Activated B cell treated with CpG ODN at 0.5 μM for 24 hours (primary cell): Measurements from ENCODE around the gene TMEM150C. TPM values are rescaled to one million over a fixed set of nuclear protein-coding genes. Genes with fewer than 3 reads are reported as not detected.

Experiments
- ATAC-seq: fragments of 200-7000 bp; cut with Tn5 transposase; one replicate; pipeline ENCODE4 v1.10.0; 2021; ENCODE audit warnings: low read depth, mild to moderate bottlenecking, moderate library complexity
- CTCF ChIA-PET: fragments of 350-600 bp; sonication (Branson Sonifier 250); formaldehyde crosslinking; loops from one replicate; lab custom pipeline; 2021; ENCODE audit warnings: antibody characterized with exemption; lab: Charles Lee
- POLR2A ChIA-PET: fragments of 350-600 bp; sonication (Branson Sonifier 250); formaldehyde crosslinking; loops from one replicate; lab custom pipeline; 2021; ENCODE audit warnings: antibody characterized with exemption; lab: Charles Lee
- DNase-seq: peaks from one replicate; pipeline ENCODE4 v3.0.0; 2022
- H3K27ac Mint-ChIP-seq: one replicate; pipeline ENCODE4 v1.8.0; 2020; ENCODE audit warnings: mixed read lengths
- H3K27me3 Mint-ChIP-seq: one replicate; pipeline ENCODE4 v1.8.0; 2021; ENCODE audit warnings: mixed read lengths
- H3K36me3 Mint-ChIP-seq: one replicate; pipeline ENCODE4 v1.8.0; 2021; ENCODE audit warnings: low read depth, mixed read lengths
- H3K4me1 Mint-ChIP-seq: one replicate; pipeline ENCODE4 v1.8.0; 2021; ENCODE audit warnings: mixed read lengths
- H3K4me3 Mint-ChIP-seq: one replicate; pipeline ENCODE4 v1.8.0; 2020; ENCODE audit warnings: mild to moderate bottlenecking, mixed read lengths
- H3K9me3 Mint-ChIP-seq: one replicate; pipeline ENCODE4 v1.8.0; 2020; ENCODE audit warnings: mixed read lengths
- intact Hi-C: fragments of 100-400 bp; cut with micrococcal nuclease; formaldehyde crosslinking; loops from one replicate; pipeline ENCODE4 v1.15.1; 2024
- total RNA-seq: library from RNA; stranded (reverse); gene quantifications from 2 replicates; pipeline ENCODE4 v1.2.3, GENCODE V29; 2022
- TF ChIP-seq, protein P1 (sequence below): fragments of 200-600 bp; IDR thresholded peaks from one replicate; pipeline ENCODE4 v1.8.0; 2022; ENCODE audit warnings: antibody characterized with exemption, mild to moderate bottlenecking

Gene TMEM150C
- total RNA-seq, 1 donor from 2014 or later, result not detected

DNA sequence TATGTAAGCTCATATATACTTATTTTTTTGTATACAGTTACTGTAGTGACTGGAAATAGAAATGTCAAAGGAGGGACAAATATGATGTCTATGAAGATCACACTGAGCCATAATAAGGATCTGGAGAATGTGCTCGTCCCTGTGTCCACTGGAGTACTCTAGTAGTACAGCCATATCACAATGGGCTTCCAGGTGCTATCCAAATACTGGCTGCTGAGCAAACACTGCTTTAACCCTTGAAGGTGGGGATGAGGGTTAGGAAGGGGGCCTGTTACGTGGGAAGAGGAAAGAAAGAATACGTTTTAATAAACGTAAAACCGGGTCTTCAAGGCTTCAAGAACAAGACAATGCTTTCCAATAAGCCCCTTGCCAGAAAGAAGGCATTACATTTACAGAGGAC, 29.8 kb upstream of the TMEM150C start:
- Mint-ChIP-seq H3K36me3 (no peaks in the 10 kb centered on the region), H3K4me1 (no peaks in the 10 kb centered on the region), H3K27me3 (peaks cover 6% of the 10 kb centered on the region), H3K4me3 (no peak overlapping the region), H3K27ac (no peak overlapping the region), H3K9me3 (no peaks in the 10 kb centered on the region)
- ATAC-seq, result no peak
- DNase-seq, result no peak
- ChIA-PET CTCF (no interaction called here), POLR2A (no interaction called here)
- intact Hi-C loops, result no loop called here
- TF ChIP-seq, protein P1, sequence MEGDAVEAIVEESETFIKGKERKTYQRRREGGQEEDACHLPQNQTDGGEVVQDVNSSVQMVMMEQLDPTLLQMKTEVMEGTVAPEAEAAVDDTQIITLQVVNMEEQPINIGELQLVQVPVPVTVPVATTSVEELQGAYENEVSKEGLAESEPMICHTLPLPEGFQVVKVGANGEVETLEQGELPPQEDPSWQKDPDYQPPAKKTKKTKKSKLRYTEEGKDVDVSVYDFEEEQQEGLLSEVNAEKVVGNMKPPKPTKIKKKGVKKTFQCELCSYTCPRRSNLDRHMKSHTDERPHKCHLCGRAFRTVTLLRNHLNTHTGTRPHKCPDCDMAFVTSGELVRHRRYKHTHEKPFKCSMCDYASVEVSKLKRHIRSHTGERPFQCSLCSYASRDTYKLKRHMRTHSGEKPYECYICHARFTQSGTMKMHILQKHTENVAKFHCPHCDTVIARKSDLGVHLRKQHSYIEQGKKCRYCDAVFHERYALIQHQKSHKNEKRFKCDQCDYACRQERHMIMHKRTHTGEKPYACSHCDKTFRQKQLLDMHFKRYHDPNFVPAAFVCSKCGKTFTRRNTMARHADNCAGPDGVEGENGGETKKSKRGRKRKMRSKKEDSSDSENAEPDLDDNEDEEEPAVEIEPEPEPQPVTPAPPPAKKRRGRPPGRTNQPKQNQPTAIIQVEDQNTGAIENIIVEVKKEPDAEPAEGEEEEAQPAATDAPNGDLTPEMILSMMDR, result no peak

DNA sequence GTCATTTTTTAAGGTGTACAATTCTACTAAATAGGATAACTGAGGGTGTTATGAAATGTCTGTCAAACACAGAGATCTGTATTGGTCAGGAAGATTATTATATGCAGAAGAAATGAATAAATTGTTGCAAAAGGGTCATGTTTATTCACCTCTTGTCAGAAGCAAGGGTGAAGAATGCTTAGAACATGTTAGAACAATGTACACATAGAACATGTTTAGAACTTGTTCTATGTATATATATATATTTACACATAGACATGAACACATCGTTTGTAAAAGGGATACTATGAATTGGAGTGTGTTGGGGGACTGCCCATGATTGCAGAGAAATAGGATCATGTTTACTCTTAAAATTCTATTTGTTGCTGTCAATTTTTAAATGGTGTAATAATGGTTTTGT, 28.0 kb upstream of the TMEM150C start:
- no peak for DNase-seq
- H3K27me3 Mint-ChIP-seq, result peaks cover 6% of the 10 kb centered on the region
- no peaks in the 10 kb centered on the region for H3K4me1 Mint-ChIP-seq
- CTCF ChIA-PET, result no interaction called here
- no peak for ATAC-seq
- POLR2A ChIA-PET, result no interaction called here
- H3K27ac Mint-ChIP-seq, result no peak overlapping the region
- TF ChIP-seq, protein P1, result no peak
- intact Hi-C loops, result no loop called here
- no peaks in the 10 kb centered on the region for H3K9me3 Mint-ChIP-seq
- H3K36me3 Mint-ChIP-seq, result no peaks in the 10 kb centered on the region
- H3K4me3 Mint-ChIP-seq, result no peak overlapping the region

DNA sequence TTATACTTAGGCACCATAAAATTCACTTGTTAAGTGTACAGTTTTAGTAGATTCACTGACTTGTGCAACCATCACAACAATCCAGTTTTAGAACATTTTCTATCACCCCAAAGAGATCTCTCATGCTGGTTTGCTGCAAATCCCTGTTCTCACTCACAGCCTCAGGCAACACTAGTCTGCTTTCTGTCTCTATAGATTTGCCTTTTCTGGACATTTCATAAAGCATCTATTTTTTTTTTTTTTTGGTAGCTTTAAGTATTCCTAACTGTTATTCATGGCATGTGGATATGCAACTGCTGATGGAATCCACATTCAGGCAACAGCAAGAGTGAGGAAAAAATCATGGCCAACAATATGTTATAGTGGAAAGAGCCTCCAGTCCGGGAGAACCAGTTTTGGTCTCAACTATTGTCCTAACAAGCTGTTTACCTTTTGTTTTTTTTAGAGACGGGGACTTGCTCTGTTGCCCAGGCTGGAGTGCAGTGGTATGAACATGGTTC, 27.0 kb upstream of the TMEM150C start:
- H3K9me3 Mint-ChIP-seq, result no peaks in the 10 kb centered on the region
- DNase-seq, result no peak
- peaks cover 3% of the 10 kb centered on the region for H3K27me3 Mint-ChIP-seq
- ChIA-PET CTCF (no interaction called here), POLR2A (no interaction called here)
- no peak overlapping the region for H3K27ac Mint-ChIP-seq
- no peaks in the 10 kb centered on the region for H3K36me3 Mint-ChIP-seq
- intact Hi-C loops, result no loop called here
- no peaks in the 10 kb centered on the region for H3K4me1 Mint-ChIP-seq
- TF ChIP-seq, protein P1, result no peak
- ATAC-seq, result no peak
- H3K4me3 Mint-ChIP-seq, result no peak overlapping the region

DNA sequence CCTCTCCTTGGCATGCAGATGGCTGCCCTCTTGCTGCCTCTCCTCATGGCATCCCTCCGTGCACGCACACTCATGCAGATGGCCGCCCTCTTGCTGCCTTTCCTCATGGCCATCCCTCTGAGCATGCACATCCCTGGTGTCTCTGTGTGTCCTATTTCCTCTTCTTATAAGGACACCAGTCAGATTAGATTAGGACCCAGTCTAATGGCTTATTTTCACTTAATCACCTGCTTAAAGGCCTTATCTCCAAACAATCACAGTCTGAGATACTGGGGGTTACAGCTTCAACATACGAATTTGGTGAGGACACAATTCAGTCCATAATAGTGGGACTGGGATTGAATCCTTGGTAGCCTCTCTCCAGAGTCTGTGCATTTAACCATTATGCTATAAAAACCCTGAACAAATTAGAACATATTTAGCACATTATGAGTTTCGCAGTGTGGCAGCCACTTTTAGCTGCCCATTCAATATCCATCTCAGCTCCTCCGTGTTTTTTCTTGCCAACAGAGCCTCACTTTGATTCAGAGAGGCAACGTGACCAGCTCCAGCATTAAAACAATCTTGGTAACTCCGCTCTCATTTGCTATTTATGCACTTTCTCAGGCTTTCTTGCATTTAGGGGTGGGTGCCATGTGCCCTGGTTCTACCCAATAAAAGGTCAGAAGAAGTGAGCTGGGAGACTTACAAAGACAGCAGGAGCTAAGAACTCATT, 26.2 kb upstream of the TMEM150C start:
- ATAC-seq (no peak), DNase-seq (no peak)
- intact Hi-C loops, result no loop called here
- CTCF ChIA-PET, result no interaction called here
- H3K4me1 Mint-ChIP-seq, result no peaks in the 10 kb centered on the region
- H3K36me3 Mint-ChIP-seq, result no peaks in the 10 kb centered on the region
- no peak overlapping the region for H3K4me3 Mint-ChIP-seq
- TF ChIP-seq, protein P1, result no peak
- H3K9me3 Mint-ChIP-seq, result no peaks in the 10 kb centered on the region
- POLR2A ChIA-PET, result no interaction called here
- H3K27me3 Mint-ChIP-seq, result peaks cover 6% of the 10 kb centered on the region
- no peak overlapping the region for H3K27ac Mint-ChIP-seq

DNA sequence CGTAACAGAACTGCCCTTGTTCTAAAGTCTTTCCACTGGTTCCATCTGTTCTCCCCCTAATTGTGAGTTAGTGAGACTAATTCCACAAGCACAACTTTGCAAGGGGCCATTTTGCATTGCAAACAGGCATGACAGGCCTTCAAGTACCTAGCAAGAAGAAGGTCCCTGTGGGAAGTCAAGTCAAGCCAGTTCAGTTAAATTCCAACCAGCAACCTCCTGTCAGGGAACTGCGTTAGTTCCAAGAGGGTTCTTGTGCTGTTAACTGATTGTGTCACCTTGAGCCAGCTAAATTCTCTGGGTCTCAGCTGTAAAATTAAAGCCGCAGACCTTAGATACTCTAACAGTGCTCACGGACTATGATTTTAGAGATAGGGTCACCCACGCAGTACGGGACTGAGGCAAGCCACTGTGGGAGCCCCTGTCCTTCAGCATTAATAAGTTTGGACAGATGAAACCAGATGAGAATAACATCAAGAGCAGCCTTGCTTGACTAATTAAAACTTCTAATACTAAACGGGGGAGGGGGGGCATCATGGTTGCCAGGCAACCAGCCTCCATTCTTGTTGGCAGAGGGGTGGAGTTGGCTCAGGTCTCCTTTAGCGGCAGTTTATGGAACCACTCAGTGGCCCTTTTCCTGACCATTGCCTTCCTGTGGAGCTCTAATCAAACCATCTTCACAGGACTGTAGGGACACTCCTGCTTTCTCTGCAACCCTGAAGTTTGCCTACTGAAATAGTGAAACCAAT, 24.1 kb upstream of the TMEM150C start:
- ChIA-PET CTCF (no interaction called here), POLR2A (no interaction called here)
- intact Hi-C loops, result no loop called here
- Mint-ChIP-seq H3K27me3 (peaks cover 8% of the 10 kb centered on the region), H3K4me1 (no peaks in the 10 kb centered on the region), H3K4me3 (no peak overlapping the region), H3K27ac (no peak overlapping the region), H3K36me3 (no peaks in the 10 kb centered on the region), H3K9me3 (no peaks in the 10 kb centered on the region)
- DNase-seq (no peak), ATAC-seq (no peak)
- TF ChIP-seq, protein P1, result no peak
